HG03432 (cell line): Measurements from ENCODE around the gene PAQR7.
"Not testable (repeated sequence)": the region's sequence is repeated elsewhere in the genome, so short reads cannot be mapped to it uniquely, and the experiment has no call there.

ENCODE experiments used
- ATAC-seq: cut with Tn5 transposase; IDR thresholded peaks from one replicate; pipeline ENCODE4 v1.9.1; 2021; ENCODE audit warnings: mild to moderate bottlenecking, moderate library complexity; ENCODE audit not compliant: unreplicated experiment

The PAQR7 gene

GRCh38 chr1:25854554-25854953, 21.0 kb downstream of the PAQR7 start:
- no peak for ATAC-seq

GRCh38 chr1:25848531-25848930, 27.0 kb downstream of the PAQR7 start:
- ATAC-seq: no peak

GRCh38 chr1:25847929-25848328, 27.6 kb downstream of the PAQR7 start:
- ATAC-seq: no peak

- ATAC-seq: no peak
Measured at GRCh38 chr1:25845664-25846063, 29.8 kb downstream of the PAQR7 start.

GRCh38 chr1:25844536-25845337, 30.8 kb downstream of the PAQR7 start:
- no peak for ATAC-seq

GRCh38 chr1:25843483-25843882, 32.0 kb downstream of the PAQR7 start:
- ATAC-seq: no peak

- ATAC-seq: not testable (repeated sequence)
Measured at GRCh38 chr1:25839808-25840207, 35.7 kb downstream of the PAQR7 start.

- ATAC-seq: no peak
Measured at GRCh38 chr1:25837262-25837875, 38.1 kb downstream of the PAQR7 start.

- ATAC-seq: no peak
Measured at GRCh38 chr1:25836695-25837094, 38.8 kb downstream of the PAQR7 start.

- no peak for ATAC-seq
Measured at GRCh38 chr1:25834894-25835293, 40.6 kb downstream of the PAQR7 start.

- no peak for ATAC-seq
Measured at GRCh38 chr1:25833158-25833557, 42.4 kb downstream of the PAQR7 start.

GRCh38 chr1:25832336-25833037, 43.0 kb downstream of the PAQR7 start:
- ATAC-seq: no peak

GRCh38 chr1:25831569-25832196, 43.8 kb downstream of the PAQR7 start:
- no peak for ATAC-seq

GRCh38 chr1:25829046-25829445, 46.5 kb downstream of the PAQR7 start:
- ATAC-seq: no peak

GRCh38 chr1:25828491-25828890, 47.0 kb downstream of the PAQR7 start:
- ATAC-seq: no peak

- no peak for ATAC-seq
Measured at GRCh38 chr1:25826571-25826970, 48.9 kb downstream of the PAQR7 start.

GRCh38 chr1:25825605-25826004, 49.9 kb downstream of the PAQR7 start:
- ATAC-seq: no peak

GRCh38 chr1:25821630-25822091, 53.8 kb downstream of the PAQR7 start:
- no peak for ATAC-seq

- no peak for ATAC-seq
Measured at GRCh38 chr1:25821112-25821476, 54.4 kb downstream of the PAQR7 start.

- ATAC-seq: peak; percentile 48
Measured at GRCh38 chr1:25820247-25821111, 55.0 kb downstream of the PAQR7 start.
